SK-N-SH treated with all-trans-retinoic acid at 6 μM for 48 hours (cell line): ENCODE results near the gene PCDHGB1.

ENCODE experiments used
- ATAC-seq: fragments of 200-7000 bp; cut with Tn5 transposase; 3 replicates; pipeline ENCODE4 v1.9.1; 2020; ENCODE audit warnings: mild to moderate bottlenecking, moderate library complexity
- BACH2 ChIP-seq: fragments of 250-450 bp; sonication (Bioruptor Pico); IDR thresholded peaks from 2 replicates; pipeline ENCODE4 v1.9.0; 2021; ENCODE audit warnings: mild to moderate bottlenecking, borderline replicate concordance
- ESRRG ChIP-seq: fragments of 250-450 bp; sonication (Bioruptor Pico); IDR thresholded peaks from 2 replicates; pipeline ENCODE4 v1.6.1; 2021; ENCODE audit warnings: mild to moderate bottlenecking
- GLIS3 ChIP-seq: fragments of 250-450 bp; sonication (Bioruptor Pico); IDR thresholded peaks from 2 replicates; pipeline ENCODE4 v1.5.0; 2020; ENCODE audit warnings: mild to moderate bottlenecking, moderate library complexity
- OSR1 ChIP-seq: fragments of 250-450 bp; sonication (Bioruptor Pico); IDR thresholded peaks from 2 replicates; pipeline ENCODE4 v1.8.0; 2022; ENCODE audit warnings: moderate library complexity, mild to moderate bottlenecking, inconsistent platforms
- SNAI2 ChIP-seq: fragments of 250-450 bp; sonication (Bioruptor Pico); IDR thresholded peaks from 2 replicates; pipeline ENCODE4 v1.5.0; 2020; ENCODE audit warnings: mild to moderate bottlenecking, moderate library complexity
- TCF4 ChIP-seq: fragments of 250-450 bp; sonication (Bioruptor Pico); IDR thresholded peaks from 2 replicates; pipeline ENCODE4 v1.8.0; 2021; ENCODE audit warnings: mild to moderate bottlenecking, moderate library complexity, borderline replicate concordance
- TOX ChIP-seq: fragments of 250-450 bp; sonication (Bioruptor Pico); IDR thresholded peaks from 2 replicates; pipeline ENCODE4 v1.8.0; 2021; ENCODE audit warnings: mild to moderate bottlenecking, moderate library complexity, borderline replicate concordance
- ZFP3 ChIP-seq: fragments of 250-450 bp; sonication (Bioruptor Pico); IDR thresholded peaks from 2 replicates; pipeline ENCODE4 v1.5.0; 2020; ENCODE audit warnings: mild to moderate bottlenecking, moderate library complexity
- ZNF565 ChIP-seq: fragments of 450-650 bp; formaldehyde crosslinking; conservative IDR thresholded peaks from 2 replicates; pipeline ENCODE4 v1.5.0; 2020; ENCODE audit warnings: low read depth, mild to moderate bottlenecking, moderate library complexity
- ZNF70 ChIP-seq: fragments of 450-650 bp; formaldehyde crosslinking; IDR thresholded peaks from 2 replicates; pipeline ENCODE4 v1.5.0; 2020; ENCODE audit warnings: mild to moderate bottlenecking, moderate library complexity
- ZNF8 ChIP-seq: fragments of 450-650 bp; formaldehyde crosslinking; IDR thresholded peaks from 2 replicates; pipeline ENCODE4 v1.5.0; 2020; ENCODE audit warnings: mild to moderate bottlenecking, moderate library complexity
- TF ChIP-seq, protein P1 (sequence below): fragments of 250-450 bp; sonication (Bioruptor Pico); IDR thresholded peaks from 2 replicates; pipeline ENCODE4 v1.8.0; 2020; ENCODE audit warnings: mild to moderate bottlenecking, moderate library complexity, borderline replicate concordance
- TF ChIP-seq, protein P2 (sequence below): fragments of 250-450 bp; sonication (Bioruptor Pico); IDR thresholded peaks from 2 replicates; pipeline ENCODE4 v1.8.0; 2021; ENCODE audit warnings: low read depth, mild to moderate bottlenecking, moderate library complexity, borderline replicate concordance
- TF ChIP-seq, protein P3 (sequence below): fragments of 250-450 bp; sonication (Bioruptor Pico); IDR thresholded peaks from 2 replicates; pipeline ENCODE4 v1.5.1; 2021; ENCODE audit warnings: mild to moderate bottlenecking, moderate library complexity

Gene PCDHGB1

DNA sequence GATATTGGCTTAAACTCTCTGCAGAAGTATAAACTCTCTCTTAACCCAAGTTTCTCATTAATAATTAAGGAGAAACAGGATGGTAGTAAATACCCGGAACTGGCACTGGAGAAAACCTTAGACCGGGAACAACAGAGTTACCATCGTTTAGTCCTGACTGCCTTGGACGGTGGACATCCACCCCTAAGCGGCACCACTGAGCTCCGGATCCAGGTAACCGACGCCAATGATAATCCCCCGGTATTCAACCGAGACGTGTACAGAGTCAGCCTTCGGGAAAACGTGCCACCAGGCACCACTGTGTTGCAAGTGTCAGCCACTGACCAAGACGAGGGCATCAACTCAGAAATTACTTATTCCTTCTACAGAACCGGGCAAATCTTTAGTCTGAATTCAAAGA lies 48.7 kb downstream of the PCDHGB1 start:
- ATAC-seq = no peak
- TF ChIP-seq ESRRG (CRISPR knock-in tag) (no peak), BACH2 (CRISPR knock-in tag) (no peak), OSR1 (no peak), ZNF8 (CRISPR knock-in tag) (no peak), TCF4 (CRISPR knock-in tag) (no peak)

DNA sequence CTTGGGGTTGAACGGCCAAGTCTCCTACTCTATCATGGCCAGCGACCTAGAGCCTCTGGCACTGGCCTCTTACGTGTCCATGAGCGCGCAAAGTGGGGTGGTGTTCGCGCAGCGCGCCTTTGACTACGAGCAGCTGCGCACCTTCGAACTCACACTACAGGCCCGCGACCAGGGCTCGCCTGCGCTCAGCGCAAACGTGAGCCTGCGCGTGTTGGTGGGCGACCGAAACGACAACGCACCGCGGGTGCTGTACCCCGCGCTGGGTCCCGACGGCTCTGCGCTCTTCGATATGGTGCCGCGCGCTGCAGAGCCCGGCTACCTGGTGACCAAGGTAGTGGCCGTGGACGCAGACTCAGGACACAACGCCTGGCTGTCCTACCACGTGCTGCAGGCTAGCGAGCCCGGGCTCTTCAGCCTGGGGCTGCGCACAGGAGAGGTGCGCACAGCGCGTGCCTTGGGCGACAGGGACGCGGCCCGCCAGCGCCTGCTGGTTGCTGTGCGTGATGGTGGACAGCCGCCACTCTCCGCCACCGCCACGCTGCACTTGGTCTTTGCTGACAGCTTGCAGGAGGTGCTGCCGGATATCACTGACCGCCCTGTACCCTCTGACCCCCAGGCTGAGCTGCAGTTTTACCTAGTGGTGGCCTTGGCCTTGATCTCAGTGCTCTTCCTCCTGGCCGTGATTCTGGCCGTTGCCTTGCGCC lies 49.8 kb downstream of the PCDHGB1 start:
- no peak for ATAC-seq
- TF ChIP-seq ZFP3 (CRISPR knock-in tag) (no peak), ZNF70 (CRISPR knock-in tag) (no peak), TOX (no peak), ZNF8 (CRISPR knock-in tag) (no peak), SNAI2 (no peak), GLIS3 (CRISPR knock-in tag) (no peak), TCF4 (CRISPR knock-in tag) (no peak), ZNF565 (CRISPR knock-in tag) (no peak), BACH2 (CRISPR knock-in tag) (no peak)
- TF ChIP-seq, protein P1, sequence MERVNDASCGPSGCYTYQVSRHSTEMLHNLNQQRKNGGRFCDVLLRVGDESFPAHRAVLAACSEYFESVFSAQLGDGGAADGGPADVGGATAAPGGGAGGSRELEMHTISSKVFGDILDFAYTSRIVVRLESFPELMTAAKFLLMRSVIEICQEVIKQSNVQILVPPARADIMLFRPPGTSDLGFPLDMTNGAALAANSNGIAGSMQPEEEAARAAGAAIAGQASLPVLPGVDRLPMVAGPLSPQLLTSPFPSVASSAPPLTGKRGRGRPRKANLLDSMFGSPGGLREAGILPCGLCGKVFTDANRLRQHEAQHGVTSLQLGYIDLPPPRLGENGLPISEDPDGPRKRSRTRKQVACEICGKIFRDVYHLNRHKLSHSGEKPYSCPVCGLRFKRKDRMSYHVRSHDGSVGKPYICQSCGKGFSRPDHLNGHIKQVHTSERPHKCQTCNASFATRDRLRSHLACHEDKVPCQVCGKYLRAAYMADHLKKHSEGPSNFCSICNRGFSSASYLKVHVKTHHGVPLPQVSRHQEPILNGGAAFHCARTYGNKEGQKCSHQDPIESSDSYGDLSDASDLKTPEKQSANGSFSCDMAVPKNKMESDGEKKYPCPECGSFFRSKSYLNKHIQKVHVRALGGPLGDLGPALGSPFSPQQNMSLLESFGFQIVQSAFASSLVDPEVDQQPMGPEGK (CRISPR knock-in tag) = no peak
- TF ChIP-seq, protein P2, sequence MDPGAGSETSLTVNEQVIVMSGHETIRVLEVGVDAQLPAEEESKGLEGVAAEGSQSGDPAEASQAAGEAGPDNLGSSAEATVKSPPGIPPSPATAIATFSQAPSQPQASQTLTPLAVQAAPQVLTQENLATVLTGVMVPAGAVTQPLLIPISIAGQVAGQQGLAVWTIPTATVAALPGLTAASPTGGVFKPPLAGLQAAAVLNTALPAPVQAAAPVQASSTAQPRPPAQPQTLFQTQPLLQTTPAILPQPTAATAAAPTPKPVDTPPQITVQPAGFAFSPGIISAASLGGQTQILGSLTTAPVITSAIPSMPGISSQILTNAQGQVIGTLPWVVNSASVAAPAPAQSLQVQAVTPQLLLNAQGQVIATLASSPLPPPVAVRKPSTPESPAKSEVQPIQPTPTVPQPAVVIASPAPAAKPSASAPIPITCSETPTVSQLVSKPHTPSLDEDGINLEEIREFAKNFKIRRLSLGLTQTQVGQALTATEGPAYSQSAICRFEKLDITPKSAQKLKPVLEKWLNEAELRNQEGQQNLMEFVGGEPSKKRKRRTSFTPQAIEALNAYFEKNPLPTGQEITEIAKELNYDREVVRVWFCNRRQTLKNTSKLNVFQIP (CRISPR knock-in tag) = no peak
- TF ChIP-seq, protein P3, sequence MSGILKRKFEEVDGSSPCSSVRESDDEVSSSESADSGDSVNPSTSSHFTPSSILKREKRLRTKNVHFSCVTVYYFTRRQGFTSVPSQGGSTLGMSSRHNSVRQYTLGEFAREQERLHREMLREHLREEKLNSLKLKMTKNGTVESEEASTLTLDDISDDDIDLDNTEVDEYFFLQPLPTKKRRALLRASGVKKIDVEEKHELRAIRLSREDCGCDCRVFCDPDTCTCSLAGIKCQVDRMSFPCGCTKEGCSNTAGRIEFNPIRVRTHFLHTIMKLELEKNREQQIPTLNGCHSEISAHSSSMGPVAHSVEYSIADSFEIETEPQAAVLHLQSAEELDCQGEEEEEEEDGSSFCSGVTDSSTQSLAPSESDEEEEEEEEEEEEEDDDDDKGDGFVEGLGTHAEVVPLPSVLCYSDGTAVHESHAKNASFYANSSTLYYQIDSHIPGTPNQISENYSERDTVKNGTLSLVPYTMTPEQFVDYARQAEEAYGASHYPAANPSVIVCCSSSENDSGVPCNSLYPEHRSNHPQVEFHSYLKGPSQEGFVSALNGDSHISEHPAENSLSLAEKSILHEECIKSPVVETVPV = no peak
